HG02973 (cell line): ENCODE measurements around the gene LTA.
"Not testable (repeated sequence)": the region's sequence is repeated elsewhere in the genome, so short reads cannot be mapped to it uniquely, and the experiment has no call there.

Experiments
- ATAC-seq: cut with Tn5 transposase; IDR thresholded peaks from one replicate; pipeline ENCODE4 v1.9.1; 2021; ENCODE audit warnings: moderate library complexity; ENCODE audit not compliant: unreplicated experiment

LTA gene

GRCh38 chr6:31541658-31542521, 30.2 kb upstream of the LTA start, which contains the start of gene DDX39B:
Gene DDX39B (minus strand): TSS chr6:31542003. CDS start chr6:31540532, 1,471 bp downstream.
- ATAC-seq, result peak; percentile 49

GRCh38 chr6:31543639-31544038, 28.4 kb upstream of the LTA start:
- no peak for ATAC-seq

- ATAC-seq, result no peak
Measured at GRCh38 chr6:31544676-31545075, 27.4 kb upstream of the LTA start.

- no peak for ATAC-seq
Measured at GRCh38 chr6:31545291-31545690, 26.8 kb upstream of the LTA start.

- no peak for ATAC-seq
Measured at GRCh38 chr6:31546339-31546957, 25.6 kb upstream of the LTA start, which contains the start of gene ATP6V1G2. Gene ATP6V1G2 (minus strand): TSS chr6:31546608. CDS start chr6:31546559, 49 bp downstream.

- peak; percentile 43 for ATAC-seq
Measured at GRCh38 chr6:31546958-31547726, 24.9 kb upstream of the LTA start, which contains the start of gene NFKBIL1. Gene NFKBIL1 (plus strand): TSS chr6:31547608. CDS start chr6:31547695, 87 bp downstream.

GRCh38 chr6:31547727-31548543, 24.2 kb upstream of the LTA start:
- ATAC-seq, result no peak

- no peak for ATAC-seq
Measured at GRCh38 chr6:31548544-31548873, 23.6 kb upstream of the LTA start.

- not testable (repeated sequence) for ATAC-seq
Measured at GRCh38 chr6:31551371-31551770, 20.7 kb upstream of the LTA start.

GRCh38 chr6:31556307-31556706, 15.8 kb upstream of the LTA start:
- no peak for ATAC-seq

GRCh38 chr6:31557443-31558317, 14.4 kb upstream of the LTA start:
- no peak for ATAC-seq

GRCh38 chr6:31558318-31558625, 13.8 kb upstream of the LTA start:
- ATAC-seq, result no peak

GRCh38 chr6:31558631-31559500, 13.2 kb upstream of the LTA start:
- ATAC-seq, result no peak

GRCh38 chr6:31559606-31559957, 12.5 kb upstream of the LTA start:
- ATAC-seq, result no peak

GRCh38 chr6:31559958-31560696, 12.0 kb upstream of the LTA start:
- peak; percentile 50 for ATAC-seq

GRCh38 chr6:31560697-31561058, 11.4 kb upstream of the LTA start:
- ATAC-seq, result no peak

- no peak for ATAC-seq
Measured at GRCh38 chr6:31567531-31568370, 4.3 kb upstream of the LTA start.
